GM18861 (cell line): ENCODE measurements around the gene PDGFRB.

Experiments
- ATAC-seq: cut with Tn5 transposase; IDR thresholded peaks from one replicate; pipeline ENCODE4 v1.9.1; 2021; ENCODE audit not compliant: unreplicated experiment

Gene PDGFRB

GRCh38 chr5:150182774-150183173, 27.1 kb upstream of the PDGFRB start:
- ATAC-seq, result no peak

DNA sequence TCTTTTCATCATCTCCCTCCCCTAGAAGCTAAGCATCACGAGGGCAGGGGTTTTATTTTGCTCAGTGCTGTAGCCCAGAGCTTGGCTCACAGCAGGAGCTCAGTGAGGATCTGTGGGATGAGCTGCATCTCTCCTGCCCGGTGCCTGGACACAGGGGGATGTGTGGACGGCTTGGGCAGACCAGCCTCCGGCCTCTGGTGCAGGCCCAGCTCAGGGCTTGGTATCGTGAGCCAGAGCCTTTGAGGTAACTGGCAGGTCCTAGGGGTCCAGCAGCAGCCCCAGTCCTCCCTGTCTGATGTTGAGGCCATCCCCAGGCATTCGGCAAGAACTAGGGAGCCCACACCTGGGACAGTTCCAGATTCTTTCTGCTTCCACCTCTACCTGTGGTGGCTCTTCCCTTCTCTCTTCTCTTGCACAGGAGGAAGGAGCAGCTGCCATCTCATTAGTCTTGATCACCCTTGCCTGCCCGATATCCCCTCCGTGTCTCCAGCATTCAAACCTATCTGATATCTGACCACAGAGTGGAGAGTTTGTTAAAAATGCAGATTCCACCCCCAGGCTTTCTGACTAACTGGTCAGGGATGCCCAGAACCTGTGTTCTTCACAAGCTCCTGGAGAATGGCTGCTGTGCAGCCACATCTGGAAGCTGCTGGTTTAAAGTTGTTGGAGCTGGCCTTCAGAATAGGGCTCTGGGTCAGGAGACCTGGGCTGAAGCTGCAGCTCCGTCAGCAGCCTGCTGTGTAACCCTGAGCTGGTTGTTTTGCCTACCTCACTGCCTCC, 26.3 kb upstream of the PDGFRB start:
- ATAC-seq, result no peak

GRCh38 chr5:150181027-150181426, 25.4 kb upstream of the PDGFRB start:
- ATAC-seq, result no peak

- ATAC-seq, result no peak
These were observed 24.8 kb upstream of the PDGFRB start for GRCh38 chr5:150180241-150181026.

DNA sequence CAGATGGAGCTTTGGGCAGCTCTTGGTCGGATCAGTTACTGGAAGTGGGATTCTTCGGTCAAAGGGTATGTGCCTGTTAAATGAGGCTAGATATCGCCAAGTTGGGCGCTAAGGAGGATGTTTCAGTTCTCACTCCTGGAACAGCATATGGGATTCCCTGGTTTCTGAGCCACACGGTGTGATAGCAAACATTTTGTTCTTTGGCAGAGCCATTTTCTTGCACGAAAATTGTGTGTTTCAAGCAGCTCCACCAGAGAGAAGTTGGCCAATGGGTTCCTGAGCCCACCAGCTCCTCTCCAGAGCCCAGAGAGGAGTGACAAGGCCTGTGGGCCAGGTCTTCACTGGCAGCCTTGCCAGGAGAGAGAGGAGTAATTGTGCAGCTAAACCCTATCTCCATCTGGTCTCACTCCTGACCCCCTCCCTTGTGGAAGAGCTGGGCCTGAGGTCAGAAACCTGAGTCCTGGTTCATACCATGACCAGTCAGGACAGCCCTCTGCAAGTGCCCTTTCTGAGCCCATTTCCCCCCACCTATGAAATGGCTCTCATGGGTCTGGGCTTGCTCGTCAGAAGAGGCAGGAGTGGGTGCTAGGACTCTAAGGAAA, 23.5 kb upstream of the PDGFRB start:
- ATAC-seq, result no peak

- ATAC-seq, result no peak
These were observed 22.6 kb upstream of the PDGFRB start for GRCh38 chr5:150178262-150178661.

DNA sequence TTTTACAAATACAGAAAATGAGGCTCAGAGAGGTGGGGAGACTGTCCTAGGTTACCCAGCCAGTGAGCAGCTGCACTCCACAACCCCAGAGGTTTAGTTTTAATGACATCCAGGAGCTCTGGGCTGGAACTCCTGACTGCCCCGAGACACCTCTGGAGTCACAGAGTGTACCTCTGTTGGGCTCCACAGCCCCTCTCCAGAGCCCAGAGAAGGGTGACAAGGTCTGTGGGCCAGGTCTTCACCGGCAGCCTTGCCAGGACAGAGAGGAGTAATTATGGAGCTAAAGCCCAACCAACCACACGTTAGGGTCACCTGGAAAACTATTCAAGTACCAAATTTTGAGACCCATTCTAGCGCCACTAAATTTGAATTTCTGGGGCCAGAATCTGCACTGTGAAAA, 22.1 kb upstream of the PDGFRB start:
- ATAC-seq, result no peak

DNA sequence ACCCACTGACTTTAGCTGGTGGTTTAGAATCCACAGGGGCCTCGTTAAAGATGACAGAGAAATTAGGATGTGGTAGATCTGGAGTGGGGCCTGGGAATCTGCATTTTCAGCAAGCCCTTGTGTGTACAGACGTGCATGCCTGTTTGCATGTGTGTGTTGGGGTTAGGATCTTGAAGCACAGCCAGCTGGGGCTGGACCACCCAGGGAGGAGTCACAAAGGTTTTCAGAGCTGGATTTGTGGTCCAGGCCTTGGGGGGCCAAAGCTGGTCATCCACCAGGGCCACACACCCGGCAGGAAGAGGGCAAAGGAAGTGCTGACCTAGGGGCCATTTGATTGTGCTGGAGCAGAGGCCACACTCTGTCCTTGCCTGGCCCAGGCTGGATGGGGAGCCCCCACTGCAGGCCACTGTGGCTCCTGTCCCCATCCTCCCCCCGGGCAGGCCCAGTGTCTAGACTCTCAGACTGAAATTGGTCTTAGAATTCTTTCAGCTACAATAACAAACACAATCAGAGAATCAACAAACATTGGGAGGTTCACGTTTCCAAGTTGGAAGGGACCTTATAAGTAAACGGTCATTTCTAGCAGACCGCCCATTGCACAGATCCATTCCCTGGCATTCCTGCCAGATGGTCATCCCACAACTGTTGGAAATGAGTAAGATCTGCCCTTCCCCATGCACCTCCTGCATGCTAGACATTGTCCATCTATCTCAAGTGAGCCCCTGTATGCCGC, 21.3 kb upstream of the PDGFRB start:
- ATAC-seq, result no peak

GRCh38 chr5:150175536-150175935, 19.9 kb upstream of the PDGFRB start:
- no peak for ATAC-seq

- ATAC-seq, result no peak
These were observed 19.4 kb upstream of the PDGFRB start for GRCh38 chr5:150175076-150175475.

- no peak for ATAC-seq
These were observed 18.6 kb upstream of the PDGFRB start for GRCh38 chr5:150174285-150174684.

DNA sequence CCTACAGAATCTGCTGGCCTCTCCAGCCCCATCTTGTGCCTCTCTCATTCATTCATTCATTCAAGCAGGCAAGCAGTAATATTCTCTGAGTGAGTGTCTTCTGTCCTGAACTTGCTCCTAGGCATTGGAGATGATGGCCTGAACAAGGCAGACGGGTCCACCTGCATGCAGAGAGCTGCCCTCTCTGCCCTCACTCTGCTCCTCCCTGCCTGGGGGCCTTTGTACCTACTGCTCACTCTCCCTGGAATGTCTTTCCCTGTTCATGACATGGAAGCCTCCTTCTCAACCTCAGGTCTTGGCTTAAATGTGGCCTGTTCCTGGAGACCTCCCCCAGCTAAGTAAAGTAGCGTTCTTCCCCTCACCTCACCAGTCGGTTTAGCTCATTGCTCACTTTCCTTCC, 17.5 kb upstream of the PDGFRB start:
- ATAC-seq, result no peak

- no peak for ATAC-seq
These were observed 16.9 kb upstream of the PDGFRB start for GRCh38 chr5:150172556-150172955.

GRCh38 chr5:150172145-150172544, 16.5 kb upstream of the PDGFRB start:
- ATAC-seq, result no peak

- no peak for ATAC-seq
These were observed 13.2 kb upstream of the PDGFRB start for GRCh38 chr5:150168864-150169263.

GRCh38 chr5:150167908-150168307, 12.3 kb upstream of the PDGFRB start:
- ATAC-seq, result no peak

- ATAC-seq, result no peak
These were observed 11.8 kb upstream of the PDGFRB start for GRCh38 chr5:150167512-150167850.

DNA sequence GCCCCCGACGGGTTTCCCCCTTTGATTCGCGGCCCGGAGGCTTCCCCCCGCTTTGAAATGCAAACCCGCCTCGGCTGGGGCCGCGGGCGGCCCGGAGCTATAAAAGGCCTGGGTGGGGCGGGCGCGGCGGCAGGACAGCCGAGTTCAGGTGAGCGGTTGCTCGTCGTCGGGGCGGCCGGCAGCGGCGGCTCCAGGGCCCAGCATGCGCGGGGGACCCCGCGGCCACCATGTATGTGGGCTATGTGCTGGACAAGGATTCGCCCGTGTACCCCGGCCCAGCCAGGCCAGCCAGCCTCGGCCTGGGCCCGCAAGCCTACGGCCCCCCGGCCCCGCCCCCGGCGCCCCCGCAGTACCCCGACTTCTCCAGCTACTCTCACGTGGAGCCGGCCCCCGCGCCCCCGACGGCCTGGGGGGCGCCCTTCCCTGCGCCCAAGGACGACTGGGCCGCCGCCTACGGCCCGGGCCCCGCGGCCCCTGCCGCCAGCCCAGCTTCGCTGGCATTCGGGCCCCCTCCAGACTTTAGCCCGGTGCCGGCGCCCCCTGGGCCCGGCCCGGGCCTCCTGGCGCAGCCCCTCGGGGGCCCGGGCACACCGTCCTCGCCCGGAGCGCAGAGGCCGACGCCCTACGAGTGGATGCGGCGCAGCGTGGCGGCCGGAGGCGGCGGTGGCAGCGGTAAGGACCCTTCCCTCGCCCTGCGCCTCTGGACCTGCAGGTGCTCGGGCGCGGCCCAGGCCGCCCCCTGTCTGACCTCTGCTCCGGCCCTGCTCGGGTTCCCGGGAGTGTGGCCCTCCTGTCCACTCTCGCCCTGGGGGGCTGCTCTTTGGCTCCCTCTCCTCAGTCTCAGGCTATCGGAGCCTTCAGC, 11.2 kb upstream of the PDGFRB start, which contains the start of gene CDX1:
Gene CDX1, plus strand, starts transcription at position 129 of the 862 bp plus-strand sequence. Its CDS starts 99 bp downstream, at position 228.
- ATAC-seq, result no peak

GRCh38 chr5:150166037-150166649, 10.5 kb upstream of the PDGFRB start:
- ATAC-seq, result no peak
